IMR-90 (cell line): Measurements from ENCODE around the gene ERICH6B. TPM values are rescaled to one million over a fixed set of nuclear protein-coding genes. Genes with fewer than 3 reads are reported as not detected.

ENCODE experiments used
- ATAC-seq: fragments of 200-7000 bp; cut with Tn5 transposase; 2 replicates; pipeline ENCODE4 v1.9.1; 2020; ENCODE audit warnings: low read depth, mild to moderate bottlenecking, moderate library complexity
- BruUV-seq: library from RNA; stranded (reverse); fragments of 400-500 nt; replicated peaks from 2 replicates; lab custom pipeline; 2021; lab: Mats Ljungman, UMichigan
- CTCF ChIA-PET: fragments of 300-600 bp; formaldehyde crosslinking; extraction: SDS; loops from one replicate; lab custom pipeline; 2021; ENCODE audit warnings: antibody characterized with exemption; lab: Yijun Ruan, JAX
- POLR2A ChIA-PET: fragments of 300-600 bp; sonication (Branson Sonifier 250); formaldehyde crosslinking; loops from one replicate; lab custom pipeline; 2022; ENCODE audit warnings: antibody characterized with exemption; ENCODE audit not compliant: unreplicated experiment; lab: Charles Lee
- DNase-seq: peaks from one replicate; pipeline ENCODE4 v3.0.0; 2013
- H2AFZ ChIP-seq: replicated peaks from 2 replicates; pipeline ENCODE3; 2013; ENCODE audit warnings: low read length, mild to moderate bottlenecking; ENCODE audit not compliant: poor library complexity
- H2AK5ac ChIP-seq: 2 replicates; pipeline ENCODE4 v1.6.1; 2013; ENCODE audit warnings: low read depth, low read length, inconsistent platforms
- H2AK9ac ChIP-seq: replicated peaks from 2 replicates; pipeline ENCODE3; 2013; ENCODE audit warnings: mild to moderate bottlenecking, low read depth, low read length, moderate library complexity; ENCODE audit not compliant: poor library complexity
- H2BK120ac ChIP-seq: 2 replicates; pipeline ENCODE4 v1.6.1; 2013; ENCODE audit warnings: low read depth, low read length, inconsistent platforms
- H2BK15ac ChIP-seq: 3 replicates; pipeline ENCODE4 v1.6.1; 2013; ENCODE audit warnings: low read depth, low read length, inconsistent platforms
- H2BK20ac ChIP-seq: 2 replicates; pipeline ENCODE4 v1.6.1; 2013; ENCODE audit warnings: low read depth, mild to moderate bottlenecking, inconsistent platforms, low read length, moderate library complexity
- H2BK5ac ChIP-seq: 2 replicates; pipeline ENCODE4 v1.6.1; 2013; ENCODE audit warnings: mild to moderate bottlenecking, low read depth, low read length, inconsistent platforms; ENCODE audit not compliant: poor library complexity, severe bottlenecking
- H3K14ac ChIP-seq: replicated peaks from 2 replicates; pipeline ENCODE4 v1.6.1; 2013; ENCODE audit warnings: low read depth, low read length, inconsistent platforms
- H3K18ac ChIP-seq: 2 replicates; pipeline ENCODE4 v1.6.1; 2013; ENCODE audit warnings: low read depth, low read length, control low read depth
- H3K23ac ChIP-seq: 2 replicates; pipeline ENCODE4 v1.6.1; 2013; ENCODE audit warnings: low read depth, low read length, inconsistent platforms
- H3K27ac ChIP-seq: 2 replicates; pipeline ENCODE4 v1.5.1; 2013; ENCODE audit warnings: mild to moderate bottlenecking, control low read depth, low read length; ENCODE audit not compliant: insufficient read depth
- H3K27me3 ChIP-seq: 2 replicates; pipeline ENCODE4 v1.6.1; 2013; ENCODE audit warnings: low read length; ENCODE audit not compliant: control insufficient read depth, insufficient read depth
- H3K36me3 ChIP-seq: 2 replicates; pipeline ENCODE4 v1.6.1; 2013; ENCODE audit warnings: low read length, mixed read lengths; ENCODE audit not compliant: control insufficient read depth, insufficient read depth
- H3K4ac ChIP-seq: 2 replicates; pipeline ENCODE4 v1.6.1; 2013; ENCODE audit warnings: low read depth, low read length, inconsistent platforms
- H3K4me1 ChIP-seq: 2 replicates; pipeline ENCODE4 v1.6.1; 2013; ENCODE audit warnings: low read length, mixed read lengths; ENCODE audit not compliant: control insufficient read depth, insufficient read depth
- H3K4me2 ChIP-seq: 2 replicates; pipeline ENCODE4 v1.6.1; 2013; ENCODE audit warnings: low read depth, mild to moderate bottlenecking, control low read depth, low read length, moderate library complexity
- H3K4me3 ChIP-seq: 2 replicates; pipeline ENCODE4 v1.5.1; 2013; ENCODE audit warnings: low read depth, mild to moderate bottlenecking, control low read depth, low read length, moderate library complexity; ENCODE audit not compliant: insufficient read depth
- H3K56ac ChIP-seq: 2 replicates; pipeline ENCODE4 v1.6.1; 2013; ENCODE audit warnings: low read length, inconsistent platforms; ENCODE audit not compliant: insufficient read depth; ENCODE audit errors: extremely low read depth
- H3K79me1 ChIP-seq, 2 experiments: 2 replicates each; pipeline ENCODE4 v1.6.1; 2013; ENCODE audit warnings: low read length in 2 of 2, inconsistent platforms in 1 of 2, low read depth in 1 of 2
- H3K9ac ChIP-seq: 2 replicates; pipeline ENCODE4 v1.6.1; 2013; ENCODE audit warnings: low read depth, low read length, control low read depth
- H3K9me1 ChIP-seq: 2 replicates; pipeline ENCODE4 v1.6.1; 2013; ENCODE audit warnings: low read length, inconsistent platforms; ENCODE audit not compliant: insufficient read depth
- H3K9me3 ChIP-seq: 2 replicates; pipeline ENCODE4 v1.6.1; 2013; ENCODE audit warnings: low read length; ENCODE audit not compliant: control insufficient read depth, insufficient read depth
- H4K20me1 ChIP-seq: 2 replicates; pipeline ENCODE4 v1.6.1; 2013; ENCODE audit warnings: low read length, inconsistent platforms; ENCODE audit not compliant: insufficient read depth
- H4K5ac ChIP-seq: 2 replicates; pipeline ENCODE4 v1.6.1; 2013; ENCODE audit warnings: mild to moderate bottlenecking, low read depth, low read length, control low read depth
- H4K8ac ChIP-seq, 2 experiments: 2 replicates each; pipeline ENCODE4 v1.6.1; 2013; ENCODE audit warnings: low read depth in 2 of 2, low read length in 2 of 2, control low read depth in 1 of 2, inconsistent platforms in 1 of 2
- H4K91ac ChIP-seq: 2 replicates; pipeline ENCODE4 v1.6.1; 2013; ENCODE audit warnings: low read depth, low read length, inconsistent platforms; ENCODE audit not compliant: insufficient read depth
- BHLHE40 ChIP-seq: fragments of 150-350 bp; IDR thresholded peaks from 2 replicates; pipeline ENCODE4 v1.6.1; 2016; ENCODE audit warnings: mild to moderate bottlenecking, low read depth, low read length
- CEBPB ChIP-seq: IDR thresholded peaks from 2 replicates; pipeline ENCODE4 v1.6.1; 2012; ENCODE audit warnings: low read depth, low read length, improper control_type of control experiment
- CHD1 ChIP-seq: IDR thresholded peaks from 2 replicates; pipeline ENCODE4 v1.6.1; 2012; ENCODE audit warnings: low read depth, low read length, improper control_type of control experiment
- CTCF ChIP-seq: conservative IDR thresholded peaks from 2 replicates; pipeline ENCODE4 v1.5.1; 2012; ENCODE audit warnings: mild to moderate bottlenecking, low read depth, low read length, improper control_type of control experiment
- ELK1 ChIP-seq: fragments of 150-350 bp; IDR thresholded peaks from 2 replicates; pipeline ENCODE4 v1.6.1; 2016; ENCODE audit warnings: low read depth, mild to moderate bottlenecking, low read length, moderate library complexity, borderline replicate concordance
- FOS ChIP-seq: fragments of 150-350 bp; IDR thresholded peaks from 2 replicates; pipeline ENCODE4 v1.6.1; 2016; ENCODE audit warnings: low read depth, low read length
- MAFK ChIP-seq: IDR thresholded peaks from 2 replicates; pipeline ENCODE4 v1.6.1; 2012; ENCODE audit warnings: low read depth, low read length, improper control_type of control experiment
- MAZ ChIP-seq: IDR thresholded peaks from 2 replicates; pipeline ENCODE4 v1.6.1; 2012; ENCODE audit warnings: low read depth, mild to moderate bottlenecking, low read length, improper control_type of control experiment, moderate library complexity, borderline replicate concordance
- MXI1 ChIP-seq: IDR thresholded peaks from 2 replicates; pipeline ENCODE4 v1.6.1; 2012; ENCODE audit warnings: low read depth, mild to moderate bottlenecking, low read length, moderate library complexity, borderline replicate concordance
- NFE2L2 ChIP-seq: fragments of 150-350 bp; IDR thresholded peaks from 2 replicates; pipeline ENCODE4 v1.6.1; 2016; ENCODE audit warnings: low read depth, mild to moderate bottlenecking, low read length
- POLR2A ChIP-seq: IDR thresholded peaks from 2 replicates; pipeline ENCODE4 v1.6.1; 2012; ENCODE audit warnings: mild to moderate bottlenecking, low read depth, low read length
- RAD21 ChIP-seq: IDR thresholded peaks from 2 replicates; pipeline ENCODE4 v1.6.1; 2012; ENCODE audit warnings: low read length, improper control_type of control experiment
- RCOR1 ChIP-seq: IDR thresholded peaks from 2 replicates; pipeline ENCODE4 v1.6.1; 2012; ENCODE audit warnings: mild to moderate bottlenecking, low read length, improper control_type of control experiment; ENCODE audit not compliant: insufficient replicate concordance
- RFX5 ChIP-seq: IDR thresholded peaks from 2 replicates; pipeline ENCODE4 v1.8.0; 2012; ENCODE audit warnings: low read depth, mild to moderate bottlenecking, low read length, moderate library complexity
- SMC3 ChIP-seq: fragments of 150-350 bp; IDR thresholded peaks from 2 replicates; pipeline ENCODE4 v1.6.1; 2016; ENCODE audit warnings: low read depth, mild to moderate bottlenecking, antibody characterized with exemption, low read length, moderate library complexity
- USF2 ChIP-seq: fragments of 150-350 bp; IDR thresholded peaks from 2 replicates; pipeline ENCODE4 v1.6.1; 2017; ENCODE audit warnings: mild to moderate bottlenecking, antibody characterized with exemption, low read length, low read depth
- WGBS, 2 experiments: methylation state at CpG; one replicate each; pipeline versions ENCODE4 v1.1.5 to v1.1.7; 2013; ENCODE audit warnings: missing lambda C conversion rate in 2 of 2; ENCODE audit not compliant: insufficient read length in 1 of 2; ENCODE audit errors: extremely low coverage in 2 of 2; 5-methylcytosine and 5-hydroxymethylcytosine counted together
- dilution Hi-C: fragments of 300-500 bp; cut with HindIII; formaldehyde crosslinking; loops from one replicate; pipeline ENCODE4 v1.14.3; 2018; ENCODE audit warnings: low sequenced_read_pairs; ENCODE audit not compliant: unreplicated experiment
- in situ Hi-C: fragments of 300-500 bp; cut with MboI; formaldehyde crosslinking; loops from 3 replicates; pipeline ENCODE4 v1.14.3; 2019; ENCODE audit warnings: low sequenced_read_pairs, inconsistent platforms, mixed read lengths
- intact Hi-C: fragments of 100-400 bp; cut with micrococcal nuclease; formaldehyde crosslinking; loops from 2 replicates; pipeline ENCODE4 v1.10.0; 2022
- polyA plus RNA-seq, 3 experiments: library from polyadenylated mRNA; depleted of rRNA; stranded (reverse); fragments of >200 nt; gene quantifications; 2 replicates each; pipeline ENCODE4 v1.2.3, GENCODE V29; 2012; ENCODE audit warnings: low replicate concordance in 1 of 3
- total RNA-seq: library from RNA; depleted of rRNA; stranded (reverse); fragments of >200 nt; gene quantifications from 2 replicates; pipeline ENCODE4 v1.2.3, GENCODE V29; 2012

ERICH6B gene
- total and polyA plus RNA-seq, 2 of the 4 experiments (the other 2 are of a cell fraction), result not detected

- Histone ChIP-seq H3K79me1 (no peaks in the 10 kb centered on the region), H4K91ac (no peak overlapping the region), H2BK20ac (no peak overlapping the region), H3K27me3 (peaks cover 22% of the 10 kb centered on the region), H3K4me1 (no peaks in the 10 kb centered on the region), H3K27ac (no peak overlapping the region), H2BK120ac (no peak overlapping the region), H3K14ac (no peak overlapping the region), H3K9me3 (no peaks in the 10 kb centered on the region), H2BK15ac (no peak overlapping the region), H3K9me1 (no peaks in the 10 kb centered on the region), H3K9ac (no peak overlapping the region), H2AFZ (no peak overlapping the region), H3K4me2 (no peak overlapping the region), H3K4ac (no peak overlapping the region), H3K23ac (no peak overlapping the region), H4K5ac (no peak overlapping the region), H3K56ac (no peak overlapping the region), H2AK9ac (no peak overlapping the region), H2BK5ac (no peak overlapping the region), H4K20me1 (no peaks in the 10 kb centered on the region), H4K8ac (no peak overlapping the region), H3K36me3 (no peaks in the 10 kb centered on the region), H3K4me3 (no peak overlapping the region), H2AK5ac (no peak overlapping the region), H3K18ac (no peak overlapping the region)
- in situ Hi-C loops (no loop called here), dilution Hi-C loops (no loop called here), intact Hi-C loops (no loop called here)
- no peak for ATAC-seq
- WGBS, 2 experiments, result no CpG with 5 or more reads among the region's 8 CpGs
- TF ChIP-seq NFE2L2 (no peak), CTCF (no peak), MXI1 (no peak), MAZ (no peak), USF2 (no peak), SMC3 (no peak), FOS (no peak), BHLHE40 (no peak), RFX5 (no peak), CHD1 (no peak), RCOR1 (no peak), RAD21 (no peak), POLR2A (no peak), ELK1 (no peak), CEBPB (no peak), MAFK (no peak)
- BruUV-seq, result no TSS peak
- POLR2A ChIA-PET, result no interaction called here
- no peak for DNase-seq
- CTCF ChIA-PET, result no interaction called here
These were observed 69.2 kb downstream of the ERICH6B start for GRCh38 chr13:45546410-45546765.
